HL-60 (cell line): ENCODE data around the gene ETV6.

Experiments used
- CTCF ChIP-seq: IDR thresholded peaks from one replicate; pipeline ENCODE4 v1.5.1; 2011; ENCODE audit warnings: low read length, control low read depth, inconsistent platforms; ENCODE audit not compliant: insufficient read depth
- GABPA ChIP-seq: IDR thresholded peaks from 2 replicates; pipeline ENCODE4 v1.6.1; 2012; ENCODE audit warnings: low read depth
- POLR2AphosphoS5 ChIP-seq: IDR thresholded peaks from 2 replicates; pipeline ENCODE4 v1.6.1; 2012; ENCODE audit warnings: low read depth

- TF ChIP-seq CTCF (no peak), POLR2AphosphoS5 (no peak), GABPA (no peak)
Measured at GRCh38 chr12:11813438-11813813, 164.0 kb downstream of the ETV6 start.
